Cortex of kidney (tissue), 1 donor: ENCODE results near the gene HECTD3.

ENCODE experiments used
- DNase-seq: peaks from one replicate; lab custom pipeline; 2025; lab: John Stamatoyannopoulos, UW

HECTD3 gene

GRCh38 chr1:45010855-45011811 lies at the start of gene HECTD3:
Gene HECTD3 (minus strand): TSS chr1:45011324. CDS start chr1:45011257, 67 bp downstream.
- DNase-seq = no peak

GRCh38 chr1:45059829-45060228 lies 48.7 kb upstream of the HECTD3 start:
- no peak for DNase-seq

DNA sequence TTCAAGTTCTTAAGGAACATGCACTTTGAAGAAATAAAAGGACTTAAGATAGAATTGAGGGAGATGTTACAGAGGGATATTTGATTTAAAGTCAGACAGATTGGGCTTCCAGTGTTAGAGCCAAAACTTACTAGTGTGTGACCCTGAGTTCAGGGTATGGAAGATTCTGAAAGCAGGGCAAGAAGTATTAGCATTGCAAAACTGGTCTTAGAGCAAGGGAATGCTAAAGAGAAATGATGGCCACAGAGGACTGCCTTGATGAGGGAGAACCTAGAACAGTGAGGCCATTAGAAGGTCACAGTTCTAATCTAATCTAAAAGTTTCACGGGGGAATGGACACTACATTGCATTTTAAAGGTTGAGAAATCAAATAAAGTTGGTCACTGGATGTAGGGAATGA lies 46.4 kb upstream of the HECTD3 start:
- DNase-seq = no peak

- DNase-seq = no peak
Observed at GRCh38 chr1:45051005-45051772, 40.1 kb upstream of the HECTD3 start.

DNA sequence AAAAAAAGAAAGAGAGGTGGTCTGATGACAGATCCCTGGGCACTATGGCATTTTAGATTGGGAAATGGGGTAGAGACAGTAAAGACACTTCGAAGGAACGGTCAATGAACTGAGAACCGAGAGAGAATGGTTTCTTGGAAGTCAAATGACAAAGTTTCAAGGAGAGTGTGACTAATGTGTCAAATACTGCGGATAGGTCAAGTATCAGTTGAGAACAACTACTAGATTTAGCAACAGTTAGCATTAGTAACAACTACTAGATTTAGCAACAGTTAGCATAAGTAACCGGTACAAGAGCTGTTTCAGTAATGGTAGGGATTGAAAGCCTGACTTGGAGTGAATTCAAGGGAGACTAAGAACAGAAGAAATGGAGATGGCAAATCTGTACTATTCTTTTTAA lies 35.9 kb upstream of the HECTD3 start:
- DNase-seq = no peak

DNA sequence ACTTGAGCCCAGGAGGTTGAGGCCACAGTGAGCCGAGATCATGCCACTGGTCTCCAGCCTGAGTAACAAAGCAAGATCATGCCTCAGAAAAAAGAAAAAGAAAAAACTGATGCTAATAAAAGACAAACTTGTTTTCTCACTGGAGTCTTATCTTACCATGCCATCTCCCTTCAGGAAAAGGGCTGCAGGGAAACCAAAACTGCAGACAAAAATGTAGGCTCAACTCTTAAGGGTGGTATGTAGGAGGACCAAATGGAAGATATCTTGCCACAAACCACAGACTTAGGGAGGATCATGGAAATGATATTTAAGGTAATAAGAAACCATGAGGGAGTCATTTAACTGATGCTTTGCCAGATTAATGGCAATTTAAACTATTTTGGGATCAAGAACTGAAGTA lies 33.8 kb upstream of the HECTD3 start:
- no peak for DNase-seq

GRCh38 chr1:45043094-45043493 lies 32.0 kb upstream of the HECTD3 start:
- DNase-seq = no peak

DNA sequence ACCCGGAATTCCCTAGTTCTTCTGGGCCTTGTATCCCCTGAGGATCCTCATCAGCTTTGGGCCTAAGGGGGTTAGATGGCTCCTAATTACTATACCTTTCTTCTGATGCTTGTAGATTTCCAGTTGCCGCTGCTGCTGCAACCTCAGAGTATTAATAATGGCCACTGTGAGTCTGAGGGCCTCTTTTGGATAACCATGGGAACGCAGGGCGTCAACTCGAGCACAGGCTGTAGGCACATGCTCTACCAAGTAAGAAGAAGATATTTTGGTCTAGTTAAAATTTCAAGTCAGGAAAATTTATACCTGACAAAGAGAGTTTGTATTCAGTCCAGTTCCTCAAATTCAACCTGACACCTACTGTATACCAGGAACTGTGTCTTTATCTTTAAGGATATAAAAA lies 29.2 kb upstream of the HECTD3 start:
- no peak for DNase-seq

DNA sequence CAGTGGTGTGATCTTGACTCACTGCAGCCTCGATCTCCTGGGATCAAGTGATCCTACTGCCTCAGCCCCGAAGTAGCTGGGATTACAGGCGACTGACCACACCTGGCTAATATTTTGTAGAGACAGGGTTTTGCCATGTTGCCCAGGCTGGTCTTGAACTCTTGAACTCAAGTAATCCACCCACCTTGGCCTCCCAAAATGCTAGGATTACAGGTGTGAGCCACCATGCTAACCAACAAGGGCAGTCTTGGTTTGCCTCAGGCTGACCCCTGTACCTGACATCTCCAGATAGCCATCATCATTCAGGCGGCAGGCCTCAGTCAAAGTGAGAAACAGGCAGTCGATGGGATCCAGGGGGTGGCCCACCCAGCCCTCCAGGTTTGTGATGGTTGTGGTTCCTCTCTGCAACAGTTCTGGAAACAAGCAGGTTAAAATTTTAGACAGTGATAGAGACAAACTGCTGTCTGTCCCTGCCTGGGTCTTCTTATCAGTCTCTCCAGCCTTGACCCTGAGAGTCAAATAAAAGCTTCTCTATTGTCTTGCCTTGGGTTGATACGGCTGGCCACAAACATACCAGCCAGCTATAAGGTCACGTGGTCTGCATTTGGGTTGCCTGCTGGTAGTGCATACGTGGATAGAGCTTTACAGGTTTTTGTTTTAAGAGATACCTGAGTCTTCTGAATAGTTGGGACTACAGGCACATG lies 27.7 kb upstream of the HECTD3 start:
- DNase-seq = no peak

DNA sequence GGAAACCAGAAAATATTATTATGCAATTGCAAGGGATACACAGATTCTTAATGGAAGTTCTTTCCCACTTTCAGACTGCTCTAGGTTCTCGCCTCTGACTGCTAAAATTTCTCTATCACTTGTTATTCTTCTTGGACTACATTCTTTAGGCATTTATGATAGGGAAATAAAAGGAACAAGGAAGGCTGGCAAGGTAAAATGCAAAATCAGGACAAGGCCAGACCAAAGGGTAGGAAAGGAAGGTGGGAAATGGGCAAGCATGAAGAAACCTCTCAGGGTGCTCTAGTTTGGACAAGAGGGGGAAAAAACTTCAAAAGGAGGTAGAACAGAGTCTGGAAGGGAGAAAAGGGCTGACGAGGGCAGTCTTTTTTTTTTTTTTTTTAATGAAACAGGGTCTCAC lies 27.1 kb upstream of the HECTD3 start:
- DNase-seq = no peak

DNA sequence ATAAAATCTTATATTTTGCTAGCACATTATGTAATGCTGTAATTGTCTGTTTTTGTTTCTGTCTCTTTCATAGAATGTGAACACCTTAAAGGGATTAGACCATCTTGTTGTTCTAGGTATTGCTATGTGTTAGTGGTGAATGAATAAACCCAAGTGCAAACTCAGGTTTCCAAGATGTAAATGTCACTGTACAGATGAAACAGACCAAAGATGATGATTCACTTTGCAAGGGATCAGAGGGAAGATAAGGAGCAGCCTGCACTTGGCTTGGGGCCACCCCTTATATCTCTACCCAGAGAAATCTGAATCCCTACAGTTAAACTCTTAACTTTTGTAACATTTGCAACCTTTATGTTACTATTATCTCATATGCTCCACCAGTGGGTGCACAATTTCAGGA lies 26.3 kb upstream of the HECTD3 start:
- no peak for DNase-seq

DNA sequence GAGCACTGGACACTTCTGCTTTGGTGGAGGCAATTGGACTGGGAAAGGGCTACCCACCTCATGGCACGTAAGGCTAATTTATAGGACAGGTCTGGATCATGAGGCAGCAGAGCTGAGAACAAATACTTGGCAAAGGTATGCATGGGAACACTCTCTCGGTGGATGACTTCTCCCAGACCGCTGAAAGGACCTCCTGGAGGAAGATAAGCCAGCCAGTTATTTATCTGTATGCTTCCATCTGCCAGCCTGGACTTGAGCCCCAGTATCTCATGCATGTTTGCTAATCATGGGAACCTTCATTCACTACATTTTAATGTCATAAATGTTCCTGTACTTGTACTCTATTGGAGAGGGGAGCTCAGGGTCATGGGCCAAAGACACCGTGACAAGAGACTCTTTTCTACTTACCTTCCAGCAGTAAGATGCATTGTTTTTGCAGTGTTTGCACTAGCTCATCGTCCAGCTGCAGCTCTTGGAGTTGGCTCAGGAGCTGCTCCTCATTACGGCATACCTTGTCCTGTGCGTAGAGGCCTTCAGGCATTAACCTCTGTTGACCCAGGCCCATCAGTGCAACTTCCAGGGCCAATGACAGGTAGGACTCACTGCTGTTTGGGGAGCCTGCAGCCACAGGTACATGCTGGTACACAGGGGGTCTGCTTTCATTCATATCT lies 24.6 kb upstream of the HECTD3 start:
- DNase-seq = no peak

GRCh38 chr1:45033356-45033755 lies 22.2 kb upstream of the HECTD3 start:
- no peak for DNase-seq

DNA sequence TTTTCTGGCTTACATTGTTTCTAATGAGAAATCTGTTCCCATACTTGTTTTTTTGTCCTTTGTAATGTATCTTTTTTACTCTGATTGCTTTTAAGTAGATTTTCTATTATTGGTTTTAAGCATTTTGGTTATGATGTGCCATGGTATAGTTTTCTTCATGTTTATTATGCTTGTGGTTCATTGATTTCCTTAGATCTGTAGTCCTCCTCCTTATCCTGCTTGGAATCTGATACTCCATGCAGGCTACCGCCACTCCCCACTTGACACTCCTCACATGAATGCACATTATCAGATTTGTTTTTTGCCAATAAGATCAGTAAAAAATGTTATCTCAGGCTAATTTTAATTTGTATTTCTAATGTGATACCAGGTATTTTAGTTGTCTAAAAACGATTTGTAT lies 21.7 kb upstream of the HECTD3 start:
- DNase-seq = no peak

DNA sequence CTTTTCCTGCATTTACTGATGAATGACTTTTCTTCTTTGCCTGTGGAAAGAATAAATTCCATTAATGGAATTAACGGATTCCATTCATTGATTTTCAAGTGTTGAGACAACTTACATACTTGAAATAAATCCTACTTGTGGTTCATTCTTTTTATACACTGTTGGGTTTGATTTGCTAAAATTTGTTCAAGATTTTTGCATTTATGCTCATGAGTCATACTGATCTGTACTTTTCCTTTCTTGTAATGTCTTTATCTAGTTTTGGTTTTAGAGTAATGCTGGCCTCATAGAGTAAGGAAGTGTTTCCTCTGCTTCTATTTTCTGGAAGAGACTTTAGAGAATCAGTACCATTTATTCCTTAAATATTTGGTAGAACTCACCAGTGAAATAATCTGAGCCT lies 15.3 kb upstream of the HECTD3 start:
- DNase-seq = no peak

GRCh38 chr1:45023663-45024062 lies 12.5 kb upstream of the HECTD3 start:
- no peak for DNase-seq

- no peak for DNase-seq
Observed at GRCh38 chr1:45018599-45019230, 7.6 kb upstream of the HECTD3 start.

GRCh38 chr1:45016767-45017166 lies 5.6 kb upstream of the HECTD3 start:
- DNase-seq = no peak

DNA sequence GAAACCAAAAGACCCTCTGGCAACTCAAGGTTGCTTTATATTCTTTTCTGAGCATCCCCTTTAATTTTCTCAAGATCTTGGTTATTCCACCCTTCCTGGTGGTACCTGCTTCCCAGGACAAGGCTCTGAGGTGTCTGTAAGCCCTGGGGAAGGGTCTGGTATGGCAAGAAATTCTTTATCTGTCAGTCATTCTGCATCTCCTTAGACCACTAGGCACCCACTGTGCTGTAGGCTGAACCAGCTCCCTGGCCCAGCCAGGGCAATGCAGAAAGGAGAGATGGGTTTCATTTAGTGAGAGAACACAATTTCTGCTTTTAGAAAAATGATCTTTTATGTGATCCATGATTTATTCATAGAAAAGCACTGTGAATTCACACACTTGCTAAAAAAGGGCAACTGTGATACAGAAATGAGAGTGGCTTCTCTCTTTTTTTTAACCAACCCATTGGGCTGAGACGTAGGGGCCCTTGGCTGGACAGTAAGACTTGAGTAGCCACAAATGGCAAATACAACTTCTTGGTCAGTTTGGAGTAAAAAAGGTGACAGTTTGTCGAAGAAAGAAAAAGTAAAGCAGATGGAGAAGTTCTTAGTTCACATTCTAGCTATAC lies 5.1 kb upstream of the HECTD3 start:
- no peak for DNase-seq

DNA sequence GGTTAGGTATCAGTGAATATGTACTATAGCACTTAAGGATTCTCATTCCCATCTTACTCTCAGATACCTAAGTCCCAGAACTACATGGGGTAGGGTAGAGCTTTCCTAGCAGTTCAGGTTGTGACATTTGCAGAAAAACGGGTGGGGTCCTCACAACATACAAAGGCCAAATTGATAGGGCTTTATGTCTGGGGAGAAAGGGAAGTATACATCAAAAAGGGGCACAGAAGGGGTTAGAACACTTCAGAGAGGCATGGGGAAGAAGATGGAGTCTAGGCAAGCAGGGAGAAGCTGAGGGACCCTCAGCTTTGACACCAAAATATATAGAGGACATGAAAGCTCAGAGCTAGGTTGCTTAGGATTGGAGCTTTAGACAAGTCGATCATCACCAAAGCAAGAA lies 4.6 kb upstream of the HECTD3 start:
- no peak for DNase-seq
